GM21737 (cell line): ENCODE data around the gene ZBTB40.

ENCODE experiments used
- ATAC-seq: cut with Tn5 transposase; IDR thresholded peaks from one replicate; pipeline ENCODE4 v1.9.1; 2021; ENCODE audit warnings: mild to moderate bottlenecking, moderate library complexity; ENCODE audit not compliant: unreplicated experiment

ZBTB40 gene

DNA sequence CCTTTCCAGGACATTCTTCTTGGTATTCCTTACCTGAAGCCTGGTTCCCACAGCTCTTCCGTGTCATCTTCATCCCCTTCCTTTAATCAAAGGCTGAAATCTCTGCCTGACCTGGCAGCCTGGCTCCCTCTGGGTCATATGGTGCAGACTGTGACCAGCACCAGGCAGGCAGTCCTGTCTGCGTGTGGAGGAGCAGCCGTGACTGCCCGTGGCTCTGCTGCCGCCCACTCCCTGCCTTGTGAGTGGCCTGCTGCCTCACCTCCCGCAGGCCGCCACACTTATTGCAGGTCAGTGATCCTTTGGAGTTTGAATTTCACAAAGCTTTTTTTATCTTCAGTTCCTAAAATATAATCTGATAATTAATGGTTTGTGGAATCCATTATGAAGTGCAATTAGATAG, 75.5 kb downstream of the ZBTB40 start:
- ATAC-seq = no peak

DNA sequence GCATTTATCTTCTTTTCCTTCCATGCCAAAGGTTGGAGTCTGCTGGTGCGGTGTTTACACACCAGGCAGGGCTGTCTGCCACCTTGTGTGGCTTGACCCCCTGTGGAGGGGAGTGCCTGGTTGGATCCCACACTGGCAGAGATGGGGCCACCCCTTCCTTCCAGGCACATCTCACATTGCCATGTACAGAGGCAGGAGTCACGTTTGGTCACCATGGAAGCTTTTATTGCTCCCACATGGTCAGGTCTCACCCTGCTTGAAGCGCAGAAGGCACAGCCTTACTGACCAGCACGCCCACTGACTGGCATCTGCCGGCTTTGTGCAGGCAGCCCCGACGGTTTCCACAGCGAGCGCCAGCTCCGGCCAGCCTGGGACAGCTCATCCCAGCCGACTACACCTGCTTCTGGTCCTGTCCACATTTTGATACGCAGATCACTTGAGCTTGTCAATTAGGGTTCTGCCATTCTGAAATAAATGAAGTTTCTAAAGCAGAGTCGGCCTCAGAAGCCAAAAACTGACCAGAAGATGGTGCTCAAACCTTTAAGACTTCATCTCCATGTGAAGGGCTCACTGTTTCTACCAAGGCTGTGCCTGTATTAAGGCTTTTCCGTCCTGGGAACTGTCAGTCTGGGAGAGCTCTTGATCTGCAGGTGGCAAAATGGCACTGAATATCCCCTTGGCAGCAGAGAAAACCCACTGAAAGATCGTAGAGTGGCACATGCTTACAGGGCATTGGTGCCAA, 76.1 kb downstream of the ZBTB40 start:
- no peak for ATAC-seq

DNA sequence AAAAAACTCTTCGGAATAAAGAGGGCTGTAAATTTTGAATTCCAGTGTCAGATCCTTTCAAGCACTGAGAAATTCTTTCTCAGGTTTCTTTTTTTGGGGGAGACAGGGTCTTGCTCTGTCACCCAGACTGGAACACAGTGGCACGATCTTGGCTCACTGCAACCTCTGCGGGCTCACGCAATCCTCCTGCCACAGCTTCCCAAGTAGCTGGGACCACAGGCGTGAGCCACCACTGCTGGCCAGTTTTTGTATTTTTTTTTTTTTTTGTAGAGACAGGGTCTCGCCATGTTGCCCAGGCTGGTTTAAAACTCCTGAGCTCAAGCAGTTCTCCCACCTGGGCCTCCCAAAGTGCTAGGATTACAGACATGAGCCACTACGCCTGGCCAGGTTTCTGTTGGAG, 76.8 kb downstream of the ZBTB40 start:
- ATAC-seq = no peak

DNA sequence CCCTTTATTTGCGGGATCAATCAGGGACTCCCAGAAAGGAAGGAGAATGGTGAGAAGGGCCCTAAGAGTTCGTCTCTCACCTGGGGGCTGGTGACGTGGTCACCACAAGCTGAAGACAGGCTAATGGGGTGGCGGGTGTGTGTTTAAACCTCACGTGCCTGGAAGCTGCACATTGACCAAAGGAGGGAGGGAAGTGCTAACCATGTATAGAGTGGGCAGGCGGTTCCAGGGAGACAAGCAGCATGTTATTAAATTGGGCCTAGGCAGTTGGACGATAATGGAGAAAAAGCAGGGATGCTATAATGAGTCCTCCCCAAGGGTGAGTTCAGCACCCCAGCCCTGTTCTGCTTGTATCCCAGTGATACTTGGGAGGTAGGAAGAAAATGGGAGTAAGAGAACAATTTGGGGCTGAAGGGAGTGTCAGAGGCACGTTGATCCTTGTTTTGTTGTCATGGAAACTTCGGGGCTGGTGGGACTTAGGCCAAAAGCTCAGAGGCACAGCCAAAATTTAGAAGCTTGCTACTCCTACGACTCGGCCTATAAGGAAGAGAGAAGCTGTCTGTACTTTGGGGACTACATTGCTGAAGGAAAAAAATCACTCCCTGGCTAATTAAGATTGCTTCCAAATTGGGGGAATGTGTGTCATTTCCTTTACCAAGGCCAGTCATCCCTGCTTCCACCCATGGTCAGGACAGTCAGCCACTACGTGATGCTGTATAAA, 78.4 kb downstream of the ZBTB40 start:
- no peak for ATAC-seq

DNA sequence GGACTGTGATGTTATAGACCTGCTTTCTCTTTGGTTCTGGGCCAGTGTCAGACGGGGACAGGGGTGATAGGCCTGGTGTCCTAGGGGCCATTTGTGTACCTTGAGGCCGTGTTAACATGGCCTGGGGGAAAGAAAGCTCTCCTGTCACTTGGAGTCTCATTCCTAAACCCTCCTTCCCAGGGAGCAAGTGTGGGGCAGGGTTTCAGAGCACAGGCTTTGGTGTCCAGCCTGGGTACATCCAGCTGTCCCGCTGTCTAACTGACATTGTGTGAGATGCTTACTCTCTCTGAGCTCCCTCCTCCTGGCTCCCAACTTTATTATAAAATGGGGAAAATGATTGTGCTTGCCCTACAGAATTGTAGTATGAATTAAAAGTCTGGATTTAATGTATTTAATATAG, 79.1 kb downstream of the ZBTB40 start:
- ATAC-seq = no peak

DNA sequence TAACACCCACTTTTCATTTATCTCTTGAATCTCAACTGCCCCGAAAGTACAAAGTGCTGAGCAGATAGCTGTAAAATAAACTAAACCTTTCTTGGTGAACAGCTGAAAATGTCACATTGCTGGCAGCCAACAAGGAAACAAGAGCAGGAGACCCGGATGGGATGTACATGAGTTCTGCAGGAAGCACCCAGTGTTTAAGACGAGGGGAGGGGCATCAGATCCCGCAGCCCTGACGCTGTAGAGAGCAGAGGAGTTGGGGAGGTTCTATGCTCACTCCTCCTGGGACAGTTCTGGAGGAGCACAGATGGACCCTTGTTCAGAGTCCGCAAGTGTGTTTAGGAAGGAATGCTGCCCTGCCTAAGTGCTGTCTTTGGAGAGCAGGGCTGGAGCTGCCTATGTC, 79.6 kb downstream of the ZBTB40 start:
- ATAC-seq = no peak

DNA sequence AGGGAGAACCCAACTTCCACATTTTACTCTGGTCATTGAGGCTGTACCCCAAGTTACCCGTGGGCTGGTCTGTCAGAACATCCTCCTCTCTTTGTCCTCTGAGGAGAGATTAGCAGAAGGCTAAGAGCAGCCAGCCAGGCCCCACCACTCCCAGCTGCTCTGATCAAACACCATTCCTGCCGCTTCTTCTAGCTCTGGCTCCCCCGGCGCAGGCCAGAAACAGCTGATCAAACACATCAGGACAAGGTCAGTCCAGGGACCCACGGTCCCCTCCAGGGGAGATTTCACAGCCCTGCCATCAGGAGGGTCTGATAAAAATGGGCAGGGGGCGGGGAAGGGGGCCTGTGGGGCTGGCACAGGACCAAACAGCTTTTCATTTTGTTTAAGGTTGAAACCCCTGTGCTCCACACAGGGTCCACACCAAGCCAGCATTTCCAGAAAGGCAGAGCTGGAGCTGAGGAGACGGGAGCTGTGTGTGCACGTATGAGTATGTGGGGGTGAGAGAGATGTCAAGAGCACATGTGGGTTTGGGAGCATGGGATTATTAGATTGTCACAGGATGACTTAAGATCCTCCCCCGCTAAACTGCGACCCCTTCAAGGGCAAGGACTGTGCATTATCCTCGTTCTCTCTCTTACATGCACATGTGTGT, 81.7 kb downstream of the ZBTB40 start:
- no peak for ATAC-seq

DNA sequence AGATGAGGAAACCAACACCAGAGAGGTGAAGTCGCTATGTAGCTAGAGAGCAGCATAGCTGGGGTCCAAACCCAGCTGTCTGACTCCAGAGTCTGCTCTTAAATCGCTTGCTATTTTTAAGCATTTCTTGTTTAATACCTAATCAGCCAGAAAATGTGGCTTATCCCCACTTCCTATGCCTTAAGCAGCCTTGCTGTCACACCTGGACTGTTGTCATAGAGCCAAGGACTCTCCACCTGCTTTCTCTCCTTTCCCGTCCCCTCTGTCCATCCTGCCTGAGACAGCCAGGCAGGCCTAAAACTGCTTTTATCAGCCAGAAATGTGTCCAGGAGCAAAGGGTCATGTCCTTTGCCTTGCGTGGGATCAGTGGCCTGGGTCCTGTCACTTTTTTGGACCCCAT, 83.3 kb downstream of the ZBTB40 start:
- no peak for ATAC-seq

DNA sequence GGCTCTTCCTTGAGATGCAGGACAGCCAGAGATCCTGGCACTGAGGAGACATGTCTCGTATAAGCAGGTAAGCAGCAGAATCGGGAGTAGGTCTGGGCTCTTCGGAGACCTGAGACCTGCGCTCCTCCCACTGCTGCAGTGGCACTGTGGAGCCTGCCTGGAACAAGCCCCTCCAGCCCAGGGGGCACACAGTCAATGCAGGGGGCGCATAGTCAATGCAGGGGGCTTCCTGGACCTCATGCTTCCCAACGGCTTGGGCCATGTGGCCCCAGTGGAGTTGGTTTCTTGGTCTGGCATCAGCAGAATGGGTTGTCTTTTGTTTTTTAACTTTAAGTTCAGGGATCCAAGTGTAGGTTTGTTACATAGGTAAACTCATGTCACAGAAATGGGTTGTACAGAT, 83.7 kb downstream of the ZBTB40 start:
- no peak for ATAC-seq

DNA sequence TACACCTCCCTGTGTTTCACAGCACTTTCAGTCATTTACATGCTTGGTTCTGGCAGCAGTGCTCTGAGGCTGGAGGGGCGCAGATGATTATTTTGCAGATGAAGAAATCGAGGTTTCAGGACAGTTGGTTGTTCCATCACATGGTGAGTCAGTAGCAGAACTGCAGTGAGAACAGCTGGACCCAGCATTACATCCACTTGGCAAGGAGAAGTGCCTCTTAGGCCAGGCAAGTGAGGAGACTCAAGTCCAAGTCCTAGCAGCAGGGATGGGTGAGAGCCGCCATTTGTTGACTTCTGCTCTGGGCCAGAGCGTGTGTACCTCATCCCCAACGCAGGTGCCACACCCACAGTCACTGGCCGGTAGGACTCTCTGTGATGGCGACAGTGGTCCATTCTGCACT, 84.9 kb downstream of the ZBTB40 start:
- ATAC-seq = no peak

DNA sequence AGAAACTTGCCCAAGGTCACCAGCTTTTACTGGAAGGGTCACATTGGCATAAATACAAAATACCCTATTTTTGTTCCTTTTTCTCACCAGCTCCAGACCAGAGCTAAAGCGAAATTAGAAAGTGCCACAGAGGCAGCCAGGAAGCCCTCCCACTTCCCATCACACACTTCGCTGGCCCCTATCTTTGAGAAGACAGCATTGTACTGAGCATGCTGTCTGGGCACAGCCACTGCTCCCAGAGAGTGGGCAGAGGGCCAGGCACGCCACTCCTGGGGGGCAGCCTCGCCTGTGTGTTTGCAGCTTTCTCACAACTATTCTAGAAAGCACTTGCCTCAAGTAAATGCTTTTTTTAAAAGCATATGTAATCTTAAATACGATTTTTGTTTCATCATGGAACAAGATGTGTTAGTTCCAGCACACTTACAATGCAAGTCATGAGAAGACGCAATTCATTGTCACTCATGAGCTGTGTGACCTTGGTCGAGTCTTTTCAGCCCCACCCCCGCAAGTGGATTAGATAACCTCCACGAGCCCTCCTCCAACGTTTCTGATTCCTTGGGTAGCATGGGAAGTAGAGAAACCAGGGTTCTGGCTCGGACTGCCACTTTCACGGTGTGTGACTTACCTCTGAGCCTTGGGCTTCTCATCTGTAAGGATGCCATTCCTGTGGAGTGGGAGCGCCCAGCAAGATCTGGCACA, 85.9 kb downstream of the ZBTB40 start:
- ATAC-seq = no peak

DNA sequence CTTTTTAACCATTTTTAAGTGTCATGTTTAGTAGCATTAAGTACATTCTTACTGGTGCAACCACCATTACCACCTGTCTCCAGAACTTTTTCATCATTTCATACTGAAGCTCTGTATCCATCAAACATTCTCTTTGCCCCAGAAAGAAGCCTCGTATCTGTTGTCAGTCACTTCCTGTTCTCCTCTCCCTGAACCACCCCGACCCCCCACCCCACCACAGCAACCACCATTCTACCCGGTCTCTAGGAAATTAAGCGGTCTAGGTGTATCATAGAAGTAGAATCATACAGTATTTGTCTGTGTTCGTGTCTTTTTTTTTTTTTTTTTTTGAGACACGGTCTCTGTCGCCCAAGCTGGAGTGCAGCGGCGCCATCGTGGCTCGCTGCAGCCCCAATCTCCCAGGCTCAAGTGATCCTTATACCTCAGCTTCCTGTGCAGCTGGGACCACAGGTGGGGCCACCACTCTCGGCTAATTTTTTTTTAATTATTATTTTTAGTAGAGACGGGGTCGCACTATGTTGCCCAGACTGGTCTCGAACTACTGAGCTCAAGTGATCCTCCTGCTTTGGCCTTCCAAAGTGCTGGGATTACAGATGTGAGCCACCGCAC, 88.0 kb downstream of the ZBTB40 start:
- no peak for ATAC-seq

DNA sequence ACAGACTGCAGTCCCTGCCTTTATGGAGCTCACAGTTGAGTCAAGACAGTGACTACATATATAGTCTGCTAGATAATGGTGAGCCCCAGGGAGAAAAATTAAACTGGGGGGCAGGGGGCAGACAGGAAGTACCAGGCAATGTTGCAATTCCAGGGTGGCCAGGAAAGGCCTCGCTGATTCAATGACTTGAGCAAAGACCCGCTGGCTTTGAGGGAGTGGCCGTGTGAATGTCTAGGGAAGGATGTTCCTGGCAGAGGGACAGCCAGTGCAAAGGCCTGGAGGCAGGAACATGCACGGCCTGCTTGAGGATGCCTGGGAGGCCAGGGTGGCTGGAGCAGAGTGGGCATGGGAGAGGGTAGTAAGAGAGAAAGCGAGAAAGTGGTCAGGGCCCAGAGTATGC, 88.7 kb downstream of the ZBTB40 start:
- no peak for ATAC-seq

DNA sequence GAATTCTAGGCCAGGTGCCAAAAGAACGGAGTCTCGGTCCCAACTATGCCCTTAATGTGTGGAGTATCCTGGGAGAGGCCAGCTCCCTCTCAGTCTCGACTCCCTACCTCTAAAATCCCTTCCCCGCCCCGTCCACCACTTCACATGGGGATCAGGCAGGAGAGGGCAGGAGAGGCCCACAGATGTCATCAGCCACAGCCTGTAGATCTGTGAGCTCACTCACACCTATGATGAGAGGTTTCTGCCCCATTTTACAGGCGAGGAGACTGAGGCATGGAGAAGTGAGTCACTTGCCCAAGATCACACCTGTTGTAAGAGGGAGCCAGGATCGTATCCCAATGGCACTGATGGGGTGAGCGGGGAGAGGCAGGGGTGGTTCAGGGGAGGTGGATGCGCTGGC, 91.2 kb downstream of the ZBTB40 start:
- ATAC-seq = no peak

DNA sequence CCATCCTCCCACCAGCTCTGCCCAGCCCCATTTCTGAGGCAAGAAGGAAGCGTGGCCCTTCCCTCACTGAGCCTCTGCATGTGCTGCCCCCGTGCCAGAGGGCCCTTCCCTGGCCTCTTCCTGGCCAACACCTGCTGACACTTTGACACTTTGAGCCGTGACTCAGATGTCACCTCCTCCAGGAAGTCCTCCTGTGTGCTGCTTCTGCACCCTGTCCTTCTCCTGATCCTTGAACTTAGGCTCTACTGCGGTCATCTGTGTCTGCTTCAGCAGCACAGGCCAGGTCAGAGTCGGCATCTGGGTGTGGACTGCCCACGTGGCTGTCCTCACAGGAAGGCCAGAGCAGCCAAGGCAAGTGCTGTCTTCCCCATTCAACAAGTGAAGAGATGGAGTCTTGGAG, 92.0 kb downstream of the ZBTB40 start:
- ATAC-seq = no peak

DNA sequence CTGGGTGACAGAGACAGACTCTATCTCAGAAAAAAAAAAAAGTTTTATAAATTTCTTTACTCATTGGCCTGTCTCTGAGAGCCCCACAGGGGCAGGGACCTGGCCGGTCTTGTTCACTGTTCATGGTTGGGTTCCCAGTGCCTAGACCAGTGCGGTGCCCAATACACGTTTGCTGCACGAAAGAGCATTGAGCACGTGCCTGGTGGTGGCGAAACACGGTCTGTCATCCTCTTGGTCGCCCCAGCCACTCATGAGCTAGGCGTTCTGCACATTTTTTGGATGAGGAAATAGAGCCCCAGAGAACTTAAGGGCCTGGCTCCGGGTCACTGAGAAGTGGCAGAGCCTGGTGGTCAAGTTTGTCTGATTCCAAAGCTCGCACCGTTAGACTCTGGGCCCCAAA, 93.0 kb downstream of the ZBTB40 start:
- no peak for ATAC-seq

DNA sequence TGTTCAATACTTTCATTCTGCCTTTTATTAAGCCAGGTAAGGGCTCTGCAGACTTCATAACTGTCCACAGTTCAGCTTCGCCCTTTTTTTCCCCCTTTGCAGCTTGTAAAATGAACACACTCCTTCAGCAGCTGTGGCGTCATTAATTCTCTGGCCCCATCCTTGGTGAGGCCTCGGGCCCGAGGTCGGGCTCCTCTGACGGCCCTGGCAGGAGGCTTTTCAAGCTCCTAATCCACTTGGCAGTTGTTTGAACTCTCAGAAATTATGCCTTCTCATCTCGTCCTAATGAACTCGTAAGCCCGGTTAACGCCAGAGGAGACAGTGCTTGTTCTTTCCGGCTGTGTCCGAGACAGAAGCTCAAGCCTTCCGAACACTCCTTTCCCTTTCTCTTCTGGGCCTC, 93.5 kb downstream of the ZBTB40 start:
- no peak for ATAC-seq

DNA sequence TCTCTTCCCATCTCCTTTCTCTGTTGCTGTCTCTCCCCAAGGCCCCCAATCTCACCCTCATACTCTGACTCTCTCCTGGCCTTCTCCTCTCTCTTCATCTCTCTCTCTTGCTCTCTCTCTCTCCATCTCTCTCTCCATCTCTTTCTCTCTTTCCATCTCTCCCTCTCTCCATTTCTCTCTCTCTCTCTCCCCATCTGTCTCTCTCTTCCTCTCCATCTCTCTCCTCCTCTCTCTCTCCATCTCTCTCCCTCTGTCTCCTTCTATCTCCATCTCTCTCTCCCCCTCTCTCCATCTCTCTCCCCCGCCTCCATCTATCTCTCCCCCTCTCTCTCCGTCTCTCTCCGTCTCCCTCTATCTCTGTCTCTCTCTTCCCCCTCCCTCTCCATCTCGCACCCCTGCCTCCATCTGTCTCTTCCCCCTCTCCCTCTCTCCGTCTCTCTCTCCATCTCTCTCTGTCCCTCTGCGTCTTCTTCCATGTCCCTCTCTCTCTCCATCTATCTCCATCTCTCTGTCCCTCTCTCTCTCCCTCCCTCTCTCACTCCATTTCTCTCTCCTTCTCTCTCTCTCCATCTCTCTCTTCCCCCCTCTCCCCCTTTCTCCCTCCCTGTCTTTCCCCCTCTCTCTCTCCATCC, 95.7 kb downstream of the ZBTB40 start:
- ATAC-seq = no peak

DNA sequence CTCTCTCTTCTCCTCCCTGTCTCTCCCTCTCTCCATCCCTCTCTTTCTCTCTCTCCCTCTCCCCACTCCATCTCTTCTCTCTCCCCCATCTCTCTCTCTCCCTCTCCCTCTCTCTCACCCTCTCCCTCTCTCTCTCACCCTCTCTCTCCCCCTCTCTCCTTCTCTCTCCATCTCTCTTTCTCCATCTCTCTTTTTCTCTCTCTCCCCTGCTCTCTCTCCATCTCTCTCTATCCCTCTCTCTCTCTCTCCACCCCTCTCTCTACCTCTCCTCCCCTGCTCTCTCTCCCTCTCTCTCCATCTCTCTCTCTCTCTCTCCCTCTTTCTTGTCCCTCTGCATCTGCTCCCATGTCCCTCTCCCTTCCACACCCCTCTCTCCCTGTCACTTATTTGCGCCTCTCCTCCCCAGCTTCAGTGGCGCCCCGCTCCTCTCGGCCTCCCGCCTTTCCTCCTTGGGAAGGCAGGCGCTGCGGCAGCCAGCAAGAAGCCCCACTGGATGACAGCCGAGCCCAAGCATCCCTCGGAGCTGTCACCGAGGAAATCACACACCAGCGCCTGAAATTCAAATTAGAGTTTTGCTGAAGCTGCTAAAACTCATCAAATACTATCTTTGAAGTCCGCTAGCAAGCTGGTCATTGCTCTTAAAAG, 96.3 kb downstream of the ZBTB40 start:
- ATAC-seq = no peak

DNA sequence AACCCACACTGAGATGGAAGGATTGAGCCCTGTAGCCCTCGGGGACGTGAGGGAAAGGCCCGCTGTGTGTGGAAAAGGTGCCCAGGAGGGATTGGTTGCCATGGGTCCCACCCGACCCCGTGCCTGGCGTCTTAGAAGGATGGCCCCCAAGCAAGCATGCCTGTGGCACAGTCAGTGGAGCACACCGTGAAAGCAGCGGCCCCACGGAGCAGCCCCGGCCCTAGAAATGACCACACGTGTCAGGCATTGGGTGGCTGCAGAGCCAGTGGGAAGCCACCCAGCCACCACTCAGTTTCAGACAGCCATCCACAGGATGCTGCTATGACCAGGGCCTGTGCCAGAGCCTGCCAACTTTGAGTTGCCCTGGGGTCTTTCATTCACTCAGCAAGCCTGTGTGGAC, 98.4 kb downstream of the ZBTB40 start:
- no peak for ATAC-seq
